Germinal center (tissue), 1 donor: ENCODE data around the gene SP3.

Experiments
- DNase-seq: peaks from one replicate; pipeline ENCODE4 v3.0.0; 2012; ENCODE audit warnings: mixed read lengths, low spot score

The SP3 gene

DNA sequence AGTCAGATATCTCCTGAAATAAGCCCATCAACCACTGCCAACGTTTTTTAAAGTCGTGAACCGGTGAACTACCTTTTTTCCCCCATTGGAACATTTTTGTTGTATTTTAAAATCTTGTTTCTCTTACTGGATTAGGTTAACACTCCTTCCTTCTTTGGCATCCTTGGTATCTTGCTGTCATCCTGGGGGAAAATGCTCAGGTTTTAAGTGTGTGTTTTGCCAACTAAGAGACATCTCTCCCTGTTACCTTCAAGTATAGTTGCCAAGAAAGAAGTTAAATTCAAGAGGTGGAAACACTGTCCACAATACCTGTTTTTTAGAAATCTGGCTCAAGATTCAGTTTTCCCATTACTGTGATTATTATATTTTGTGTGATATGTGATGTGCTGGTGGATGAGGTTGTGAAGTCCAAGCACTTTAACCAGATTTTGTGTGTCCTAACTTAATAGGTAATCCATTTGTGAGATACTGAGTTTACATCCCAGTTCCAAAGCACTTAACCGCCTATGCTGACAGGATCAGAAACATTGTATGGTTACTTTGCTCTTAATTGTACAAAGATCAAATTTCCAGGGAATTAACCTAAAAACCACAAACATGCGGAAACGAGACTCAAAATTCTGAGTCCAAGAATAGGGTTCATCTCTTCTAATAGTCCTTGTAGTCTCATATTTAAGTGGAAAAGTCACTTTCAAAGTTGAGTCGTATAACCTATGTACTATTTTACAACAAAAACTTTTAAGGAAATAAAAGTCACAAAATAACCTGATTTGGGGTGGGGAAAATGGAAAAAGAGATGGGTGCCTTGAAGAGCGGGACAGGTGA is 1.3 kb upstream of the SP3 start:
- no peak for DNase-seq

DNA sequence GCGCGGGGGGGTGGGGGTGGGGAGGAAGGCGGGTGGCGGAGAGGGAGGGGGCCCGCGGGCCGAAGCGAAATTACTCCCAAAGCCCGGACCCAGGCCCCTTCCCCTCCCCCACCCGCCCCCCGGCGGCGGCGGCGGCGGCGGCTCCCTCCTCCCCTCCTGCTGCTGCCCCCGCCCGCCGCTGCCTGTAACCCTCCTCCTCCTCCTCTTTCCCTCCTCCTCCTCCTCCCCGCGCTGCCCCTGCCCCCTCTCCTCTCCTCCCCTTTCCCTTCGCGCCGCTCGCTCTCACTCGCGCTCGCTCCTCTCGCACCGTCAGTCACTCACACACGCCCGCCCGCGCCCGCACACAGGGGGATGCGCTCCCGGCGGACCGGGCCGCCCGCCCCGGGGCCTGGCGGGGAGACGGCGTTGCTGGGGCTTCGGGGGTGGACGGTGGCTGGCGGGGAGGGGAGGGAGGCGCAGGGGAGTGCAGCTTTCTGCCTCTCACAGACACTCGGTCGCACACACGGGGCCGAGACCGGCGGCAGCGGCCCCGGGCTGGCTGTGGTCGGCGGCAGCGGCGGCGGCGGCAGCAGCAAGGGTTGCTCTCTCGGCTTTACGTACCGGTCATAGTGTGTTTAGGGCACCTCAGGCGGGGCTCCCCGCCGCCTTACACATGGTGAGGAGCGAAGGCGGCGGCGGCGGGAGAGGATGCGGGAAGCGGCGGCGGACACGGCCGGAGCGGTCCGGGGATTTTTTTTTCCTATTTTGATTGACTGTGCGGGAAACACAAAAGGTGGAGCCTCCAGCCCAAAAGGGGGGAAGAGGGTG is 405 bp downstream of the SP3 start:
- peak; percentile 85 for DNase-seq

DNA sequence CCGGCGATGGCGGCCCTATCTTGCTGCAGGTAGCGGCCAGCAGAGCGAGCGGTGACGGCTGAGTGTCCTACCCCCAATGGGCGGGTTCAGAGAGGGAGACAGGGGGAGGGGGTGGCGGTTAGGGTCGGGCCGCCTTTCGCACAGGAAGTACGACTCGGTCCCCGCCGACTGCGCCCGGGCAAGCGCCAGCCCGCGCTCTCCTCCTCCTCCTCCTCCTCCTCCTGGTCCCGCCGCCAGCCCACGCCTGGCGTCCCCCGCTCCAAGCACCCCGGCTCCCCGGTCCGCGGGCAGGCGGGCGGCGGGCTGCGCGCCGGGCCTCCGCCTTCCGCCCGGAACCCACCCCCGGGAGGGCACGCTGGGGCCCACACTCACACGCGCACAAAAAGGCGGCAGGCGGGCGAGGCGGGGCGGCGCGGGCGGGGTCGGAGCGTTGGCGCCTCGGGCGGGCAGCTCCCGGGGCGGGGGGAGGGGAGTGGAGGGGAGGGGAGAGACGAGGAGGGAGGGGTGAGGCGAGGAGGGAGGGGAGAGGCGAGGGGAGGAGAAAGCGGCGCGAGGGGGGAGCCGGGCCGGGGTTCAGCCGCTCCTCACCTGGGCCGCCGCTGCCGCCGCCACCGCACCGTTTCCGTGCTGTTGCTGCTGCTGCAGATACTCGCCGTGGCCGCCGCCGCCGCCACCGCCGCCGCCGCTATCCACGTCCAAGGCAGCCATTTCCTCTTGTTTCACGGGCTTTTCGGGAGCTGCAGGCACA is 1.2 kb downstream of the SP3 start:
- DNase-seq = peak; percentile 84

DNA sequence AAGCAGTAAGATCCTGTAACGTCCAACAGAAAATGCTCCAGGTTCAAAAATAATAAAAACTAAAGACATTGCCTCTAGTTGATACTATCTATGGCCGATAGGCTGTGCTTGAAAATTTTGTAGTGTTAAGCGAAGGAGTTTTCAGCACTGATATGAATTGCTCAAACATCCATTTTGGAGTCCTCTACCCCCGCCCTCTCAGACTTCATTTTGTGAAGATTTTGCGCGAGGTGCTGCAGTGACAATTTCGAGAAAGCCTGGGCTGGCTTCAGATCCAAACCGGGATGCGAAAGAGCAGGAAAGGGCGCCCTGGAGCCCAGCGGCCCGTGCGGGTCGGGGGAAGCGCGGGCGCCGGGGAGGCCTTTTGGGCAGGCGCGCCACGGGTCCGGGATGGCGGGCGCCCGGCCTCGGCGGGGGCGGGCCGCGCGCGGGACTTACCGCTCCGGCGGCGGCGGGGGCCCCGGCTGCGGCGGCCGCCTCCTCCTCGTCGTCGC is 1.8 kb downstream of the SP3 start:
- no peak for DNase-seq

DNA sequence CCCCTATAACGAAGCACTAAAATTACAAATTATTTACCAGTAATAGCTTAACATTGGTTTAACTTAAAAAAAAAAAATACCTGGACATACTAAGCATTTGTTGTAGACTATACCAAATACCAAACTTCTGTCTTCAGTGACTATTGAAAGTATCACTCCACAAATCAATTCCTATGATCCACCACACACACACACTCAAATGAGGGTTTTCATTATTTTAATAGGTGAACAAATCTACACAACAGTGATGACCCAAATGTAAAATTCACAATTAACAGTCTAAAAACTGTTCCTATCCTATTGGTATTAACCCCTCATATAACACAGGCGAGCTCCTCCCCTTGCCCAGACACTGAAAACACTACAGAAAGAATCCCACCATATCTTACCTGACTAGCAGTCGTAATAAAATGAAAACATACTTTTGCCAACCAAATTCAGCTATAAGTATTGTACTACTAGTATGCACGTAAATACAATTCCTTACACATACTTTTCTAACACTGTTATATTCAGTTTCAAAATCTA is 2.5 kb downstream of the SP3 start:
- no peak for DNase-seq

DNA sequence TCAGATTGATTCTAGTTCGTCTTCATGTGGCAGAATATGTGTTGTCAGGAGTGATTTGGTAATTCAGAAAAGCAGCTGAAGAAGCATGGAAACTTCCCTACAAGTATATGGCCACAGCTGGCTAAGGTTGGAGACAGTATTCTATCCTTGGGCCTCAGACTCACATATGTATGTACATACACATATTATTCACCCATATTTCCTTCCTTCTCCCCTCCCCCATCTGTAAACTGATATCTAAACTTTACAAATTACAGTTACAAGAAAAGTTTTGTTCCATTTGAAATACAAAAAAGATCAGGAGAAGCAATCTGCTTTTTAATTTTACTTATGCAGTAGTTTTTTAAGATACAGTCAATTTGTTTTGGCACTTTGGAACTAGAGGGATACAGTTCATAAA is 3.1 kb downstream of the SP3 start:
- DNase-seq = no peak

DNA sequence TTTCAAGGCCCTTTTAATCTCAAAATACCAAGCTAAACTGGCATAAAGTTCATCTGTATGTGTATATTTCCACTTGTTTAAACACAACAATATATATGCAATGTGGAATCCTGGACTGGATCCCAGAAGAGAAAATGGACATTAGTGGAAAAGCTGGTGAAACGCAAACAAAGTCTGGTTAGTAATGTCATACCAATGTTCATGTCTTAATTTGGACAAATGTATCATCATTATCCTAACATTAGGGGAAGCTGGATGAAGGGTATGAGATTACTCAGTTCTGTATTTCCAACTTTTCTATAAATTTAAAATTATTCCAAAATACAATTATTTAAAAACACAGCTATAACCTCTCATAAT is 3.8 kb downstream of the SP3 start:
- no peak for DNase-seq

DNA sequence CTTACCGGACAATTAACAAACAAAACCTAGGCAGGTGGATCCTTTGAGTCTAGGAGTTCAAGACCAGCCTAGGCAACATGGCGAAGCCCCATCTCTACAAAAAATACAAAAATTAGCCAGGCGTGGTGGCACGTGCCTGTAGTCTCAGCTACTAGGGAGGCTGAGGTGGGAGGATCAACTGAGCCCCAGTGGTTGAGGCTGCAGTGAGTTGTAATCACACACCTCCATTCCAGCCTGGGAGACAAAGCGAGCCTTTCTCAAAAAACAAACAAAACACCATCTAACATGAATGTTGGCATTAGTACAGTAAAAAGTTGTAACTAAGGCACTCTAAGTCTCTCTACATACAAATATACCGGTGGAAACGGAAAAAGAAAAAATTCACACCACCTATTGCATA is 5.3 kb downstream of the SP3 start:
- no peak for DNase-seq

DNA sequence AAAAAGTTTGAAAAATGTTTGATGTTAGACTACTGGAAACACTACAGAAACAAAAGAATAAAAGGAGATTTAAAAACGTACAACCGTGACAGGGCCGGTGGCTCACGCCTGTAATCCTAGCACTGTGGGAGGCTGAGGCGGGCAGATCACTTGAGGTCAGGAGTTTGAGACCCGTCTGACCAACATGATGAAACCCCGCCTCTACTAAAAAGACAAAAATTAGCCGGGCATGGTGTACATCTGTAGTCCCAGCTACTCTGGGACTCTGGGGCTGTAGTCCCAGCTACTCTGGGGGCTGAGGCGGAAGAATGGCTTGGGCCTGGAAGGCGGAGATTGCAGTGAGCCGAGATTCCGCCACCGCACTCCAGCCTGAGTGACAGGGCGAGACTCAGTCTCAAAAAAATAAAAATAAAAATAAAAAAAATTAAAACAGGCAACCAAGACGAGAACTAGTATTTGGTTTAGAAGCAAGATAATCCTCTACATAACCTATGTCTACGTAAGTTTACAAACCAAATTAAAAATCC is 5.8 kb downstream of the SP3 start:
- DNase-seq = no peak

DNA sequence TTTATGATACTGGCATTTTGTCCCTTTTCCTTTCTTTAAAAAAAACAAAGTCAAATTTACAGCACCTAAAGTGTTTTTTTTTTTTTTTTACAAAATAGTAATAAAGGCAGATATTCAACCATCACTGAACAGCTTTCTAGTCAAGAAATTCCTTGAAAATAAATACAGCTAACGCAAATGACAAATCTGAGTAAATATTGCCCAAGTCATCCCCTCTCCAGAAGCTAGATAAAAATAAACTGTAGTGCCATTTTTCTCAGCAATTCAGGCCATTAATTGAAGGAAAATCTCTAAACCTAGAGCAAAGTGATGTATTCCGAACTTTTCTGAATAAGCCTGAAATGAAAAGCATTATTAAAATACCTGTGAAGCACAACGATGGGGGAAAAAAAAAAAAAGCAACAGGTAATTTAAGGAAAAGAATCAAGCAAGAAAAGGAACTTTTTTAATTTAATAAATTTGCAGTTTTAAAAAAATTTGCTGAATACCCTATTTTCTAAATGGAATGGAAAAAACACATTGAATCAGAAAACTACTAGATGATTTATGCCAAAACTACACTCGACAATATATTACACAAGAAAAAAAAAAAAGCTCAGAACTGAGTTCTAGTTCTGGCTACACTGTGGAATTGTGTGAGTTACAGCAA is 6.9 kb downstream of the SP3 start:
- no peak for DNase-seq

DNA sequence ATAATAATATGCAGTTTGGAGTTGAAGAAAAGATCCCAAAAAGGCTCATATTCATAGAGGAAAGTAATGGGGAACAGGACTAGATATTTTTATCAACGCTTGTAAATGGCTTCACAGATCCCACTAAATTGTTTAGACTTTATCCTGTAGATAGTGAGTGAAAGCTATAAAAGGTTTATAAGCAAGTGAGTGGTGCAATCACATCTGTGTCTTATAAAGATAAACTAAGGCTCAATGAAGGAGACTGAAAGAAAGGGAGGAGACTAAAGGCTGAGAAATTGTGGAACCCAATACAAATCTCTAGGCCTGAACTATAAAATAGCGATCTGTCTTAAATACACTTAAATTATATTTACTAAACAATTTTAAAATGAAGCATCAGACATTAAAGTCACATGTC is 7.7 kb downstream of the SP3 start:
- DNase-seq = no peak

DNA sequence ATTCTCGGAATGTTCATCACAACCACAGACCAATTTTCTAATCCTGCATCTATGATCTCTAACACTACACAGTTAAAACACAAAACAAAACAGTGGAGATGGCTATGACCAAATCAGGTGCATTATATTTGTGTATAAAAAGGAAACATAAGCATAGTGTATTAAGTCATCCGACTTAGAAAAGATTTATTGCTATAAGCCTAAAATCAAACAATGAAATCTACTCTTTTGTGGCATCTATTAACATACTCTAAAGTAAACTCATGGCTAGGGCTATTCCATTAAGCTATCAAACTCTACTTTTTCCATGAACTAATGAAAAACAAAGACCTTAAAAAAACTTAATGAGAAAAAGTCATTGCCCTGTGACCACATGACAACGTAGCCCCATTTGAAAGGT is 8.7 kb downstream of the SP3 start:
- no peak for DNase-seq

DNA sequence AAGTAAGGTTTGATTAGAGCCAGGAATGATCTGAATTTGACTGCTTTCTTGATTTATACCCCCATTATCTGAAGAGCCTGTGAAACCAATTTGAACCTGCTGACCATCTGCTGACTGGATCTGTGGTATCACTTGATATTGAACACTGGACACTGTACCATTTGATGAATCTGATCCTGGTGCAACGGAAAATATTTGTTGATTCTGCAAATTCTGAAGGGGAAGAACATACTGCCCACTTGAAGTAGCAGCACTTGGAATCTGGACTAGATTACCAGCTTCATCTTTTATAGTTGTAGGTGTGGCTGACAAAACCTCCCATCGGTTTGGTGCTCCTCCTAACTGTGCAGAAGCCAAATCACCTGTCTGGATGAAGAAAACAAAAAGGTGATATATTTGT is 9.3 kb downstream of the SP3 start:
- DNase-seq = no peak

DNA sequence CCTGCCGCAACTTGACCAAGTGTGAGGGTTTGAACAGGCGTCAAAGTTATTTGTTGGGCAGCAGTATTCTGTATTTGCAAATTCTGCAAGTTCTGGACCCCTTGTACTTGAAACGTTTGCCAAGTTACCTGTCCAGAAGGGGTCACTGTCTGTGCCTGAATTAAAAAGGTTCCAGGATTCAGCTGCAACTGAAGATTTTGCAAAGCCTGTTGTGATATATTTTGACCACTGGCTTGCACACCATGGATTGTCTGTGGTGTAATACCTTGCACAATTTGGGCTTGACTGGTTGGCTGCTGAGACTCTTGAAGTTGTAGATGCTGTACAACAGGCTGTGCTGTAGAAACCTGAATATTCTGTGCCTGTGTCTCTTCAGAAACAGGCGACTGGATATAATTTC is 10.2 kb downstream of the SP3 start:
- DNase-seq = no peak

DNA sequence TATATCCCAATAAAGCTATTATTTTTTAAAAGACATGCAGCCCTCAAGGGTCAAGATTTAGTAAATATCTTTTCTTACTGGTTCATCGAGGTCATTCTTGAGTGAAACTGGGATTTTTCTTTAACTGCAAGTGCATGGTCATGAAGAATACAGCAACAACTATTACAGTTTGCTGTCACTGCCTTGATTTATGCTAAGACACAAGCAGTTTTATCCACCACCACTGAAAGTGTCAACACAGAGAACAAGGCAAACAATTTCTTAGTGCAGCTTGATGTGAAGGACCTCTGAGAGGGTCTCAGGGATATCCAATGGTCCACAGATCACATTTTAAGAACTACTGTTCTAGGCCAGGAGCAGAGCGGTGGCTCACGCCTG is 12.1 kb downstream of the SP3 start:
- no peak for DNase-seq

DNA sequence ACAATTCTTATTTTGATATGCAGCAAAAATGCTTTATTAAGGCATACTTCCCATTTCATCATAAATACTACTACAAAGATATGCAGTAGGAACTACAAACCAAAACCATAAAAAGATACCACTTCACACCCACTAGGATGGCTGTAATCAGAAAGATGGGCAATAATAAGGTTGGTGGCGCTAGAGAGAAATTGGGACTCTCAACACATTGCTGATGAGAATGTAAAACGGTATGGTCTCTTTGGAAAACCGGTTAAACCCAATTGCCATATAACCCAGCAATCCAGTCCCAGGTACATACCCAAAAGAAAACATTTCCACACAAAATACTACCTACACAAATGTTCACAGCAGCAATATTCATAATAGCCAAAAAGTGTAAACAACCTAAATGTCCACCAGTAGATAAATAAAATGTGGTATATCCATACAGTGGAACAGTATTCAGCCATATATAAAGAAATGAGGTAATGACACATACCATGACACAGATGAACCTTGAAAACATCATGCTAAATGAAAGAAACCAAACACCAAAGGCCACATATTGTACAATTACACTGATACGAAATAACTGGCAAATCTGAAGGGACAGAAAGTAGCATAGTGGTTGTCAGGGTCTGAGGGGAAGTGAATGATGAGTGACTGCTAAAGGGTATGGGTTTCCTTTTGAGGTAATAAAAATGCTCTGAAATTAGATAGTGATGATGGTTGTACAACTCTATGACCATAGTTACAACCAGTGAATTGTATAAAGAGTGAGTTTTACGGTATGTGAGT is 12.7 kb downstream of the SP3 start:
- DNase-seq = no peak

DNA sequence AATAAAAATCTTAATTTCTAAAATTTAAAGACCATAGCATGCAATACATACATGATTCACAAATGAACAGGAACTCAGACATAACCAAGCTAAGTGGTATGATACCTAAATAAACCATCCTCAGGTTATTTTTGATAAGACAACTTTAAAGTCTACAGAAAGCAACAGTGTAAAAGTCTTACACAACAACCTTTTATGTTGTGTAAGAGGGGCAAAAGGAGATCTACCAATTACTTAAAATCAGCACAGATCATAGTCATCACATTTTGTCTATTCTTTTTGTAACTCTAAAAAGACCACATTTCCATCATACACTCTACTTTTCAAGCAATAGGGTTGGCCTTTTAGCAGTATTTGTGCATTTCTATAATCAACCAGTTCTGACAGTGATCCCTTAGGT is 16.3 kb downstream of the SP3 start:
- no peak for DNase-seq

DNA sequence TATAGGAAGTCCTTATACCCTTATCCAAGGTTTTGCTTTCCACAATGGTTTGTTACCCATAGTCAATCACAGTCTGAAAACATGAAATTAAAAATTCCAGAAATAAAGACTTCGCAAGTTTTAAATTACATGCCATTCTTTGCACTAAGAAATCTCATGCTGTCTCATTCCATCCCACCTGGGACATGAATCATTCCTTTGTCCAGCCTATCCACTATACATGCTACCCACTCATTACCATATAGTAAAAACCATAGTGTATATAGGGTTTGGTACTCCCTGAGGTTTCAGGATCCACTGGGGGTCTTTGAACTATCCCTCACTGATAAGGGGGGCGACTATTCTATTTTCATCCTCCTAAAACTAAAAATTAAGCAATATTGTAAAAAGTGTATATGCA is 17.0 kb downstream of the SP3 start:
- no peak for DNase-seq

DNA sequence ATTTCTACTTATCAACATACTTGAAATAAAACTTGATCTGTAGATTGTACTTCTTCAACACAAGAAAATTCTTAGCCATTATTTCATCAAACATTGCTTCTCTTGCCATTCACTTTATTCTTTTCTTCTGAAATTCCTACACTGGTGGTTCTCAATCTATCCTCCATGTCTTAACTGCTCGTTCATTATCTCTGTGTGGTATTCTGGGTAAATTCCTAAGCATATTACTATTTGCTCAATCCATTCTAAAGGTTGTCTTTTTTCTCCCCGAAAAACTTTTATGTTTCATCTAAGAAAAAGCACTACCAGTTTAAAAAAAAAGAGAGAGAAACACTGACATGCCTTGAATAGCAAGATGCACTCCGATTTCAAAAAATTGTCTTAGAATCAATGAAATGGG is 18.0 kb downstream of the SP3 start:
- DNase-seq = no peak

DNA sequence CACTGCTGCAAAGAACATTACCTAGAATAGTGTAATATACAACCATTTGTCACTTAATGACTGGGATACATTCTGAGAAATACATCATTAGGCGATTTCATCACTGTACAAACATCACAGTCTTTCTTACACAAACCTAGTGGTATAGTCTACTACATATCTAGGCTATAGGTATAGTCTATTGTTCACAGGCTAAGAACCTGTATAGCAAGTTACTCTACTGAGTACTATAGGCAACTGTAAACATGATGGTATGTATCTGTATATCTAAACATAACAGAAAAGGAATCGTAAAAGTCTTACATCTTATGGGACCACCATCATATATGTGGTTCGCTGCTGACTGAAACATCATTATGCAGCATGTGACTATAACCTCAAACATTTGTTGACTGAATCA is 21.4 kb downstream of the SP3 start:
- no peak for DNase-seq
